ENCODE data around the gene CUL2. TPM values are rescaled to one million over a fixed set of nuclear protein-coding genes. Genes with fewer than 3 reads are reported as not detected.

Gene CUL2
- total and polyA plus RNA-seq, 2 donors (not counting 1 experiment from before 2014, with no cell fraction given) = 7.3 to 36.9 TPM

DNA sequence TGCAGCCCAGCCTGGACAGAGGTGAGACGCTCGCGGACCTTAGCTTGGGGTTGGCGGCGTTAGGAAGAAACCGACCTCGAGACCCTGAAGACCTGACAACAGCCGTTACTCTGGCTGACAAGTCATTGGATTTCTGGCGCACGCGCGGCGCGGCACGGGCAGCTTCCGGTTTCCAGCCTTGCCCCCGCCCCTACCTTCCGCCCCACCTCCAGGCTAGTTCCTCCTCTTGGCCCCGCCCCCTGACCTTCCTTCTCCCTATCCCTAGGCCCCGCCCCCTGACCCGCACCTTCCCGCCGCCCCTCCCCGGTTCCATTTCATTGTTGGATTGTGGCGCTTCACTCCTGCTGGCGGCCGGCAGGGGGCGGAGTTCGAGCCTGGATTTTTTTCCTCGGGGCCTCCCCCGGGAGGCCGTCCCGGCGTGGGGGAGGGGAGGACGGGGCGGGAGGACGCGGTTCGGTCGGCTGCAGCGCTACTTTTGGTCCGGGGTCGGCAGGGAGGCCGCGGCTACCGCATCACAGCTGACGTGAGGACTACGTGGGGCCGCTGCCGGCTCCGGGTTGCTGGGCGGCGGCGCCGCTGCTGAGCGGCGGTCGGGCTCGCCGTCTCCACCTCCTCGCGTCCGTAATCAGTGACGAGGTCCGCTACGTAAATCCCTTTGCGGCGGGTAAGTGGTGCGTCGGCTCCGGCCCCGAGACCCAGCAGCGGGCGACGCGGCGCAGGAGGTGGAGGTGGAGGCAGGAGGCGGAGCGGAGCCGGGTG, 36.6 kb upstream of the CUL2 start, which contains the start of gene CREM:
Gene CREM (plus strand): TSS at position 317 of the 759 bp plus-strand sequence. CDS start 10,990 bp downstream, outside the sequence.
- WGBS (ENCODE audit: insufficient coverage) = under 1% methylated on average over 76 of the region's 80 CpGs
- H2AFZ ChIP-seq (ENCODE audit: insufficient read depth, low read depth, low read length, poor library complexity, severe bottlenecking) = peak within 1 kb of the TSS; percentile 81
- no peaks in the 10 kb centered on the region for H4K20me1 ChIP-seq (ENCODE audit: control insufficient read depth, insufficient read depth, low read length, poor library complexity, severe bottlenecking)
- H3K9me3 Mint-ChIP-seq (ENCODE audit: insufficient read depth) = no peaks in the 10 kb centered on the region
- no peaks in the 10 kb centered on the region for H3K36me3 ChIP-seq (replicated peaks in 1 of 2; ENCODE audit: control extremely low read depth in 1 of 2, control insufficient read depth in 1 of 2, extremely low read depth in 1 of 2, insufficient read depth in 2 of 2, low read length in 1 of 2)
- peaks cover 18% of the 10 kb centered on the region for H3K79me2 ChIP-seq (ENCODE audit: control insufficient read depth, insufficient read depth, low read length)
- TF ChIP-seq, protein P1, sequence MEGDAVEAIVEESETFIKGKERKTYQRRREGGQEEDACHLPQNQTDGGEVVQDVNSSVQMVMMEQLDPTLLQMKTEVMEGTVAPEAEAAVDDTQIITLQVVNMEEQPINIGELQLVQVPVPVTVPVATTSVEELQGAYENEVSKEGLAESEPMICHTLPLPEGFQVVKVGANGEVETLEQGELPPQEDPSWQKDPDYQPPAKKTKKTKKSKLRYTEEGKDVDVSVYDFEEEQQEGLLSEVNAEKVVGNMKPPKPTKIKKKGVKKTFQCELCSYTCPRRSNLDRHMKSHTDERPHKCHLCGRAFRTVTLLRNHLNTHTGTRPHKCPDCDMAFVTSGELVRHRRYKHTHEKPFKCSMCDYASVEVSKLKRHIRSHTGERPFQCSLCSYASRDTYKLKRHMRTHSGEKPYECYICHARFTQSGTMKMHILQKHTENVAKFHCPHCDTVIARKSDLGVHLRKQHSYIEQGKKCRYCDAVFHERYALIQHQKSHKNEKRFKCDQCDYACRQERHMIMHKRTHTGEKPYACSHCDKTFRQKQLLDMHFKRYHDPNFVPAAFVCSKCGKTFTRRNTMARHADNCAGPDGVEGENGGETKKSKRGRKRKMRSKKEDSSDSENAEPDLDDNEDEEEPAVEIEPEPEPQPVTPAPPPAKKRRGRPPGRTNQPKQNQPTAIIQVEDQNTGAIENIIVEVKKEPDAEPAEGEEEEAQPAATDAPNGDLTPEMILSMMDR (IDR thresholded peaks at IDR 0.05) = peak; percentile 80
- no peak for TF ChIP-seq EZH2 (IDR thresholded peaks at IDR 0.05; ENCODE audit: borderline replicate concordance, insufficient read depth, low read depth, low read length, poor library complexity, severe bottlenecking)
- H3K4me2 ChIP-seq (replicated peaks; ENCODE audit: low read depth, low read length, poor library complexity, severe bottlenecking) = peak within 1 kb of the TSS; percentile 92
- peaks cover 8 to 17% of the 10 kb centered on the region in 2 donors for H3K4me1 ChIP-seq (ENCODE audit: control insufficient read depth in 2 of 2, insufficient read depth in 2 of 2, low read length in 2 of 2)
- peak; percentile 99 for DNase-seq
- H3K27ac Mint-ChIP-seq = peak within 1 kb of the TSS; percentile 100
- H3K9ac ChIP-seq (ENCODE audit: low read length) = peak within 1 kb of the TSS; percentile 100
- ChIA-PET POLR2A (interaction anchor here (0.5 to 3.2 kb wide), 11 partner anchors 9 to 78 kb away, joined by 3 to 42 read pairs (median 4); partner anchors contain the start of gene CUL2), CTCF (interaction anchor here (0.6 to 14.9 kb wide), 13 partner anchors 9 to 151 kb away, joined by 3 to 436 read pairs (median 4); partner anchors contain the start of gene CUL2)
- ATAC-seq (ENCODE audit: low read depth) = peak; percentile 84
- no peaks in the 10 kb centered on the region for H3K27me3 ChIP-seq (replicated peaks in 1 of 4; ENCODE audit: control extremely low read depth in 1 of 4, control insufficient read depth in 3 of 4, insufficient read depth in 4 of 4, low read length in 3 of 4)
- intact Hi-C loops (cut with micrococcal nuclease) = loop anchor here (1.0 to 5.0 kb wide), 8 partner anchors 10 to 516 kb away; partner anchors contain the start of genes CCNY, CUL2 and FZD8
- no peaks in the 10 kb centered on the region for H3K27me3 Mint-ChIP-seq
- H3K4me3 Mint-ChIP-seq = peak within 1 kb of the TSS; percentile 81
- peaks cover 37% of the 10 kb centered on the region for H3K4me1 Mint-ChIP-seq
- no peaks in the 10 kb centered on the region for H3K9me3 ChIP-seq (ENCODE audit: control extremely low read depth in 1 of 3, control insufficient read depth in 2 of 3, insufficient read depth in 1 of 3, low read length in 2 of 3)
- H3K4me3 ChIP-seq (ENCODE audit: control extremely low read depth in 1 of 5, extremely low read depth in 1 of 5, insufficient read depth in 1 of 5, low read depth in 2 of 5, low read length in 4 of 5) = peak within 1 kb of the TSS; percentile 43 to 99 (median 93)
- peak within 1 kb of the TSS; percentile 94 to 100 for H3K27ac ChIP-seq (ENCODE audit: low read length in 2 of 2)

Measured in B cell (primary cell).